GM21360 (cell line): ENCODE measurements around the gene GDPD3.

Experiments
- ATAC-seq: cut with Tn5 transposase; IDR thresholded peaks from one replicate; pipeline ENCODE4 v1.9.1; 2021; ENCODE audit warnings: mild to moderate bottlenecking, moderate library complexity; ENCODE audit not compliant: unreplicated experiment

GDPD3 gene

GRCh38 chr16:30060836-30061554, 52.3 kb downstream of the GDPD3 start:
- no peak for ATAC-seq

- ATAC-seq: no peak
Observed at GRCh38 chr16:30060346-30060745, 53.0 kb downstream of the GDPD3 start.

- ATAC-seq: no peak
Observed at GRCh38 chr16:30054959-30055553, 58.3 kb downstream of the GDPD3 start.
